ENCODE measurements around the gene EFCAB6.

DNA sequence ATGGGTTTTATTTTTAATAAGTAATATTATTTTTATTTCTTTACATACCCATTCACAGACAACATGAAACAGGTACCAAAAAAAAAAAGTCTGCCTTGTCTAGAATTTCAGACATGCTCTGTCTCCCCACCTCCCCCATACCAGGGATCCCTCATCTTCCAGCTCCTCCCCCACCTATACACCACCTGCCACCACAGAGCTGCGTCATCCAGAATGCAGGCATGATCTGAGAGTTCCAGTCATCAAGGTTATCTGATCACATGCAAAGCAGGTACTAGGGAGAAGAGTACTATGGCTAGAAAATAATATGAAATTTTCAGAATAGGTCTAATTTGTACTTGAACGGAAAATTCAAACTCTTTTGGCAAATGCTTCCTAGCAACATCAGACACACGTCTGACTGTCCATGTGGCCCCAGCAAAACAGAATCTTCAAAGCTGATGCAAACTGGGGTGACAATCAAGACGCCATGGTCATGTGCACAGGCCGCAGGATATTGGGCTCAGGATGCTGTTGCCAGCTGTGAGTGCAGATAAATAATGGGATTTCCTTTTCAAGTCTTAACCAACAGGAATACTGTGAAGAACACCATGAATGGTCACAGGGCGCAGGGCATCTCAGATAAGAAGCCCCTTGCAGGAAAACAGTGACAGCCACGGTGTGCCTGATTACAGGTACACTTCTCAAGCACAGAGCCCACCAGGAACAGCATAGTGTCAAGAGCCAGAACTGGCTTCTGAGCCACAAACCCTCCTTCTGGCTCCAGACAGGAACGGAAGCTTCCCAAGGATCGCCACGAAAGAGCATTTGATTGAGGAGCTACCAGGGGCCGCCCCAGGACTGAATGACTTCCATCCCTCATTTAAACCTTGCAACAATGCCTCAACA lies 169.5 kb downstream of the EFCAB6 start:
- TF ChIP-seq CTCF (IDR thresholded peaks at IDR 0.05) (no peak), POLR2A (IDR thresholded peaks at IDR 0.05) (no peak)

Measured in Peyer's patch (tissue), 4 donors.